ENCODE results near the gene PET117.

- TF ChIP-seq ZNF274 (IDR thresholded peaks at IDR 0.05; ENCODE audit: low read depth, low read length), result no peak
- no peak for TF ChIP-seq YY1 (IDR thresholded peaks at IDR 0.05; ENCODE audit: insufficient read depth, insufficient read length)
- TF ChIP-seq SUZ12 (IDR thresholded peaks at IDR 0.05; ENCODE audit: extremely low read depth, insufficient read depth, insufficient read length), result no peak
Observed at GRCh38 chr20:18166241-18166881, 28.7 kb downstream of the PET117 start.
